Gastrocnemius medialis (tissue), 4 donors: Measurements from ENCODE around the gene COL28A1.

Experiments used
- POLR2A ChIP-seq, 2 donors: fragments of 450-650 bp; IDR thresholded peaks; one replicate each; pipeline ENCODE4 v1.6.1; 2017; ENCODE audit warnings: antibody characterized with exemption in 2 of 2, mild to moderate bottlenecking in 2 of 2, moderate library complexity in 2 of 2
- TF ChIP-seq, protein P1 (sequence below), 5 experiments: fragments of 450-650 bp in 3 of 5; fragments of 200-600 bp in 2 of 5; sonication (generic) in 2 of 5; IDR thresholded peaks in 4 of 5; conservative IDR thresholded peaks in 1 of 5; 1 replicate in 4 of 5; 2 replicates in 1 of 5; pipeline ENCODE4 v1.5.1; 2016 to 2019; ENCODE audit warnings: antibody characterized with exemption in 5 of 5, mild to moderate bottlenecking in 3 of 5, moderate library complexity in 3 of 5

- no peak for TF ChIP-seq POLR2A (IDR thresholded peaks at IDR 0.05)
- TF ChIP-seq, protein P1, sequence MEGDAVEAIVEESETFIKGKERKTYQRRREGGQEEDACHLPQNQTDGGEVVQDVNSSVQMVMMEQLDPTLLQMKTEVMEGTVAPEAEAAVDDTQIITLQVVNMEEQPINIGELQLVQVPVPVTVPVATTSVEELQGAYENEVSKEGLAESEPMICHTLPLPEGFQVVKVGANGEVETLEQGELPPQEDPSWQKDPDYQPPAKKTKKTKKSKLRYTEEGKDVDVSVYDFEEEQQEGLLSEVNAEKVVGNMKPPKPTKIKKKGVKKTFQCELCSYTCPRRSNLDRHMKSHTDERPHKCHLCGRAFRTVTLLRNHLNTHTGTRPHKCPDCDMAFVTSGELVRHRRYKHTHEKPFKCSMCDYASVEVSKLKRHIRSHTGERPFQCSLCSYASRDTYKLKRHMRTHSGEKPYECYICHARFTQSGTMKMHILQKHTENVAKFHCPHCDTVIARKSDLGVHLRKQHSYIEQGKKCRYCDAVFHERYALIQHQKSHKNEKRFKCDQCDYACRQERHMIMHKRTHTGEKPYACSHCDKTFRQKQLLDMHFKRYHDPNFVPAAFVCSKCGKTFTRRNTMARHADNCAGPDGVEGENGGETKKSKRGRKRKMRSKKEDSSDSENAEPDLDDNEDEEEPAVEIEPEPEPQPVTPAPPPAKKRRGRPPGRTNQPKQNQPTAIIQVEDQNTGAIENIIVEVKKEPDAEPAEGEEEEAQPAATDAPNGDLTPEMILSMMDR (IDR thresholded peaks at IDR 0.05 in 4 of 5, conservative IDR thresholded peaks at IDR 0.05 in 1 of 5) = no peak
These were observed 166.5 kb downstream of the COL28A1 start for GRCh38 chr7:7369134-7369533.
